Liver (tissue), 9 donors: ENCODE data around the gene DYNC2LI1. TPM values are rescaled to one million over a fixed set of nuclear protein-coding genes. Genes with fewer than 3 reads are reported as not detected.

Source experiments
- DNase-seq: peaks from one replicate; pipeline ENCODE4 v3.0.0-alpha.2; 2017; ENCODE audit warnings: low spot score
- H3K27ac ChIP-seq, 2 donors: one replicate each; pipeline ENCODE4 v1.7.0; 2013; ENCODE audit warnings: inconsistent platforms in 2 of 2, low read length in 2 of 2, control low read depth in 1 of 2, low read depth in 1 of 2, mild to moderate bottlenecking in 1 of 2
- H3K27me3 ChIP-seq, 4 donors: one replicate each; pipeline versions ENCODE4 v1.6.1 to v1.7.0; 2013; ENCODE audit warnings: low read length in 3 of 4, inconsistent platforms in 1 of 4, mild to moderate bottlenecking in 1 of 4, moderate library complexity in 1 of 4; ENCODE audit not compliant: control insufficient read depth in 4 of 4, insufficient read depth in 4 of 4
- H3K36me3 ChIP-seq, 4 donors: one replicate each; pipeline versions ENCODE4 v1.6.1 to v1.7.0; 2013; ENCODE audit warnings: low read length in 3 of 4, mild to moderate bottlenecking in 3 of 4, low read depth in 1 of 4, moderate library complexity in 1 of 4; ENCODE audit not compliant: control insufficient read depth in 4 of 4, insufficient read depth in 3 of 4
- H3K4me1 ChIP-seq, 4 donors: one replicate each; pipeline versions ENCODE4 v1.6.1 to v1.7.0; 2013; ENCODE audit warnings: low read length in 3 of 4, mild to moderate bottlenecking in 3 of 4, moderate library complexity in 1 of 4; ENCODE audit not compliant: control insufficient read depth in 4 of 4, insufficient read depth in 4 of 4
- H3K4me3 ChIP-seq, 3 donors: one replicate each; pipeline versions ENCODE4 v1.6.1 to v1.7.0; 2013; ENCODE audit warnings: low read length in 3 of 3, control low read depth in 1 of 3, low read depth in 1 of 3, mild to moderate bottlenecking in 1 of 3
- H3K9ac ChIP-seq, 2 donors: one replicate each; pipeline ENCODE4 v1.7.0; 2013; ENCODE audit warnings: low read length in 2 of 2, mild to moderate bottlenecking in 2 of 2, moderate library complexity in 2 of 2, control low read depth in 1 of 2, low read depth in 1 of 2
- H3K9me3 ChIP-seq, 4 donors: one replicate each; pipeline versions ENCODE4 v1.6.1 to v1.7.0; 2013; ENCODE audit warnings: low read length in 3 of 4; ENCODE audit not compliant: control insufficient read depth in 4 of 4
- CTCF ChIP-seq: fragments of 150-350 bp; IDR thresholded peaks from 2 replicates; pipeline ENCODE4 v1.5.1; 2017; ENCODE audit warnings: improper control_type of control experiment, low read depth, low read length; ENCODE audit not compliant: missing input control
- EGR1 ChIP-seq, 2 donors: IDR thresholded peaks; 2 replicates each; pipeline ENCODE4 v1.6.1; 2016 to 2018; ENCODE audit warnings: antibody characterized with exemption in 2 of 2, low read depth in 2 of 2
- FOXA1 ChIP-seq: IDR thresholded peaks from 2 replicates; pipeline ENCODE4 v1.6.1; 2016; ENCODE audit warnings: antibody characterized with exemption
- FOXA2 ChIP-seq: IDR thresholded peaks from 2 replicates; pipeline ENCODE4 v1.6.1; 2016; ENCODE audit warnings: antibody characterized with exemption
- GABPA ChIP-seq, 2 donors: IDR thresholded peaks in 1 of 2; conservative IDR thresholded peaks in 1 of 2; 2 replicates each; pipeline ENCODE4 v1.6.1; 2016; ENCODE audit warnings: antibody characterized with exemption in 2 of 2, mild to moderate bottlenecking in 1 of 2, moderate library complexity in 1 of 2
- HNF4A ChIP-seq, 2 donors: conservative IDR thresholded peaks; 2 replicates each; pipeline ENCODE4 v1.6.1; 2016; ENCODE audit warnings: antibody characterized with exemption in 2 of 2, mild to moderate bottlenecking in 2 of 2
- HNF4G ChIP-seq: IDR thresholded peaks from 2 replicates; pipeline ENCODE4 v1.6.1; 2016; ENCODE audit warnings: antibody characterized with exemption
- JUND ChIP-seq, 2 donors: IDR thresholded peaks; 2 replicates each; pipeline ENCODE4 v1.6.1; 2016; ENCODE audit warnings: antibody characterized with exemption in 2 of 2
- NR2F2 ChIP-seq: IDR thresholded peaks from 2 replicates; pipeline ENCODE4 v1.6.1; 2016; ENCODE audit warnings: antibody characterized with exemption
- RAD21 ChIP-seq, 2 donors: IDR thresholded peaks; 2 replicates each; pipeline ENCODE4 v1.6.1; 2016; ENCODE audit warnings: antibody characterized with exemption in 2 of 2, mild to moderate bottlenecking in 2 of 2
- REST ChIP-seq: IDR thresholded peaks from 2 replicates; pipeline ENCODE4 v1.6.1; 2016; ENCODE audit warnings: antibody characterized with exemption, mild to moderate bottlenecking
- RXRA ChIP-seq, 2 donors: IDR thresholded peaks; 2 replicates each; pipeline ENCODE4 v1.6.1; 2017 to 2018; ENCODE audit warnings: antibody characterized with exemption in 2 of 2, mild to moderate bottlenecking in 1 of 2
- SP1 ChIP-seq: IDR thresholded peaks from 2 replicates; pipeline ENCODE4 v1.6.1; 2018; ENCODE audit warnings: antibody characterized with exemption, mild to moderate bottlenecking
- TAF1 ChIP-seq: conservative IDR thresholded peaks from 2 replicates; pipeline ENCODE4 v1.6.1; 2016; ENCODE audit warnings: antibody characterized with exemption, mild to moderate bottlenecking
- YY1 ChIP-seq: IDR thresholded peaks from 2 replicates; pipeline ENCODE4 v1.6.1; 2016; ENCODE audit warnings: antibody characterized with exemption, mild to moderate bottlenecking
- WGBS: extraction: QIAGEN DNeasy Blood & Tissue Kit; methylation state at CpG from one replicate; pipeline ENCODE4 v1.1.7; 2013; 5-methylcytosine and 5-hydroxymethylcytosine counted together
- polyA plus RNA-seq, 2 donors: library from polyadenylated mRNA; stranded (reverse) in 1 of 2; unstranded in 1 of 2; fragments of 200-250 nt in 1 of 2; fragments of >200 nt in 1 of 2; fragmentation: Nextera tagmentation in 1 of 2; extraction: Ambion mirVana in 1 of 2; gene quantifications; one replicate each; pipeline versions ENCODE4 v1.2.1 to v1.2.3, GENCODE V29; 2013 to 2015
- total RNA-seq, 2 donors: library from RNA; depleted of rRNA; stranded (reverse); fragments of >200 nt; gene quantifications; one replicate each; pipeline ENCODE4 v1.2.3, GENCODE V29; 2014
- TF ChIP-seq, protein P1 (sequence below): IDR thresholded peaks from 2 replicates; pipeline ENCODE4 v1.6.1; 2016; ENCODE audit warnings: antibody characterized with exemption
- donor health status: healthy.
- donor health status: healthy.
- donor health status: healthy.
- donor health status: healthy.
- donor health status: healthy.

The DYNC2LI1 gene
- total and polyA plus RNA-seq, 4 donors = 5.4 to 6.1 (median 5.7) TPM

DNA sequence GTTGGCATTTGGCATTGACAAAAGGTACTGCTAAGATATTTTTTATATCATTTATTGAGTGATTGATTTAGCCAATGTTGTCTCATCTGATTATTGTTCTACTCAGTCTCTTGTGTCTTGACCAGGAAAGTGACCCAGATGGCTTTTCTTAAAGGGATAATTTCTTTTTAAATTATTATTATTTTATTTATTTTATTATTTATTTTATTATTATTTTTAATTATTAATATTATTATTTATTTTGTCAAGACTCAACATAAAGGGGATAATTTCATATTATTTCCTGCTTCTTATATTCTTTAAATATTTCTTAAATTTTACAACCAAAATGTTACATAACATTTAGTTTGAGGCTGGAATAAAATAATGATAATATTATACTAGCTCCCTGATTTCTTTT, 27.1 kb downstream of the DYNC2LI1 start:
- no peak for DNase-seq
- peaks cover 1 to 17% (median 16%) of the 10 kb centered on the region in 4 donors for H3K4me1 ChIP-seq

GRCh38 chr2:43802135-43802534, 28.3 kb downstream of the DYNC2LI1 start:
- DNase-seq = no peak
- Histone ChIP-seq H3K9ac (no peak overlapping the region), H3K27me3 (no peaks in the 10 kb centered on the region), H3K36me3 (no peaks in the 10 kb centered on the region), H3K27ac (no peak overlapping the region), H3K4me3 (no peak overlapping the region), H3K9me3 (no peaks in the 10 kb centered on the region), H3K4me1 (peaks cover 3 to 27% (median 24%) of the 10 kb centered on the region in 4 donors)
- TF ChIP-seq RAD21 (IDR thresholded peaks at IDR 0.05) = peak; percentile 75 to 84
- no peak for TF ChIP-seq RXRA (IDR thresholded peaks at IDR 0.05)
- no peak for TF ChIP-seq NR2F2
- no peak for TF ChIP-seq JUND (IDR thresholded peaks at IDR 0.05)
- TF ChIP-seq REST = no peak
- TF ChIP-seq CTCF = peak; percentile 38
- 28% methylated on average over 2 of the region's 2 CpGs for WGBS

More for the DNA sequence above, 27.1 kb downstream of the DYNC2LI1 start:
- Histone ChIP-seq H3K9me3 (no peaks in the 10 kb centered on the region), H3K36me3 (no peaks in the 10 kb centered on the region), H3K9ac (no peak overlapping the region), H3K27ac (no peak overlapping the region), H3K4me3 (no peak overlapping the region), H3K27me3 (no peaks in the 10 kb centered on the region)
- TF ChIP-seq, protein P1, sequence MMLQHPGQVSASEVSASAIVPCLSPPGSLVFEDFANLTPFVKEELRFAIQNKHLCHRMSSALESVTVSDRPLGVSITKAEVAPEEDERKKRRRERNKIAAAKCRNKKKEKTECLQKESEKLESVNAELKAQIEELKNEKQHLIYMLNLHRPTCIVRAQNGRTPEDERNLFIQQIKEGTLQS = no peak
- TF ChIP-seq REST = no peak
- TF ChIP-seq YY1 = no peak
- TF ChIP-seq JUND (IDR thresholded peaks at IDR 0.05) = no peak
- no peak for TF ChIP-seq HNF4G
- TF ChIP-seq HNF4A (conservative IDR thresholded peaks at IDR 0.05) = no peak
- no peak for TF ChIP-seq FOXA1
- TF ChIP-seq FOXA2 = no peak
- TF ChIP-seq CTCF = no peak
- TF ChIP-seq RXRA (IDR thresholded peaks at IDR 0.05) = no peak
- no peak for TF ChIP-seq EGR1 (IDR thresholded peaks at IDR 0.05; ENCODE audit: low read depth in 2 of 2)
- no peak for TF ChIP-seq TAF1
- no peak for TF ChIP-seq GABPA (IDR thresholded peaks at IDR 0.05 in 1 of 2, conservative IDR thresholded peaks at IDR 0.05 in 1 of 2)
- TF ChIP-seq SP1 = no peak
- no peak for TF ChIP-seq RAD21 (IDR thresholded peaks at IDR 0.05)
